Psoas muscle (tissue), 8 donors: ENCODE measurements around the gene LTBP1. TPM values are rescaled to one million over a fixed set of nuclear protein-coding genes. Genes with fewer than 3 reads are reported as not detected.

Source experiments
- ATAC-seq, 4 donors: fragments of 200-7000 bp; cut with Tn5 transposase; one replicate each; pipeline ENCODE4 v1.9.1; 2020; ENCODE audit warnings: moderate library complexity in 3 of 4, mild to moderate bottlenecking in 2 of 4
- DNase-seq, 2 donors: peaks; one replicate each; pipeline ENCODE4 v3.0.0-alpha.2; 2020
- H3K27ac ChIP-seq: fragments of 200-600 bp; one replicate; pipeline ENCODE4 v1.8.0; 2022
- H3K27me3 ChIP-seq, 3 donors: fragments of 200-600 bp in 1 of 3; one replicate each; pipeline versions ENCODE4 v1.6.1 to v1.8.0; 2013 to 2022; ENCODE audit warnings: low read length in 2 of 3, mild to moderate bottlenecking in 2 of 3, moderate library complexity in 1 of 3; ENCODE audit not compliant: insufficient read depth in 3 of 3
- H3K36me3 ChIP-seq, 2 donors: fragments of 200-600 bp in 1 of 2; one replicate each; pipeline versions ENCODE4 v1.6.1 to v1.8.0; 2013 to 2022; ENCODE audit warnings: low read depth in 1 of 2, mild to moderate bottlenecking in 1 of 2, moderate library complexity in 1 of 2; ENCODE audit not compliant: insufficient read depth in 1 of 2
- H3K4me1 ChIP-seq: fragments of 200-600 bp; one replicate; pipeline ENCODE4 v1.8.0; 2022
- H3K4me3 ChIP-seq: fragments of 200-600 bp; one replicate; pipeline ENCODE4 v1.8.0; 2022; ENCODE audit warnings: mild to moderate bottlenecking
- H3K9me3 ChIP-seq: fragments of 200-600 bp; one replicate; pipeline ENCODE4 v1.8.0; 2022
- WGBS, 3 donors: extraction: QIAGEN DNeasy Blood & Tissue Kit; methylation state at CpG; one replicate each; pipeline versions ENCODE4 v1.1.6 to v1.1.7; 2013; 5-methylcytosine and 5-hydroxymethylcytosine counted together
- intact Hi-C, 2 donors: fragments of 100-400 bp; cut with DNase I; formaldehyde crosslinking; loops; one replicate each; pipeline versions ENCODE4 v1.11.0 to v1.14.2; 2022
- polyA plus RNA-seq, 3 donors: library from polyadenylated mRNA; stranded (reverse); fragments of 200-250 nt; gene quantifications; one replicate each; pipeline ENCODE4 v1.2.3, GENCODE V29; 2013
- total RNA-seq, 4 donors: library from RNA; stranded (reverse); fragmentation: NEBNext Ultra II Directional in 2 of 4; extraction: Animal tissue kit (Norgen Biotek cat#: 25700) in 2 of 4; gene quantifications; one replicate each; pipeline versions ENCODE4 v1.2.1 to v1.2.4, GENCODE V29; 2021 to 2023
- TF ChIP-seq, protein P1 (sequence below): fragments of 200-600 bp; IDR thresholded peaks from one replicate; pipeline ENCODE4 v1.8.0; 2022; ENCODE audit warnings: antibody characterized with exemption
- donor health status: healthy with polysubstance abuse.
- donor health status: DM: no; HTN: no; CAD: no; lungs with moderate emphysema.
- donor health status: Bipolar disorder and iron deficiency.
- donor health status: healthy.
- donor health status: DM: yes; HTN: yes; CAD: no.
- donor health status: DM: no; HTN: no; CAD: no.
- donor health status: DM: no; HTN: no; CAD: no.
- donor health status: DM: yes; HTN: yes; CAD: no.

The LTBP1 gene
- total and polyA plus RNA-seq, 7 donors: 5.9 to 26.8 (median 9.5) TPM

DNA sequence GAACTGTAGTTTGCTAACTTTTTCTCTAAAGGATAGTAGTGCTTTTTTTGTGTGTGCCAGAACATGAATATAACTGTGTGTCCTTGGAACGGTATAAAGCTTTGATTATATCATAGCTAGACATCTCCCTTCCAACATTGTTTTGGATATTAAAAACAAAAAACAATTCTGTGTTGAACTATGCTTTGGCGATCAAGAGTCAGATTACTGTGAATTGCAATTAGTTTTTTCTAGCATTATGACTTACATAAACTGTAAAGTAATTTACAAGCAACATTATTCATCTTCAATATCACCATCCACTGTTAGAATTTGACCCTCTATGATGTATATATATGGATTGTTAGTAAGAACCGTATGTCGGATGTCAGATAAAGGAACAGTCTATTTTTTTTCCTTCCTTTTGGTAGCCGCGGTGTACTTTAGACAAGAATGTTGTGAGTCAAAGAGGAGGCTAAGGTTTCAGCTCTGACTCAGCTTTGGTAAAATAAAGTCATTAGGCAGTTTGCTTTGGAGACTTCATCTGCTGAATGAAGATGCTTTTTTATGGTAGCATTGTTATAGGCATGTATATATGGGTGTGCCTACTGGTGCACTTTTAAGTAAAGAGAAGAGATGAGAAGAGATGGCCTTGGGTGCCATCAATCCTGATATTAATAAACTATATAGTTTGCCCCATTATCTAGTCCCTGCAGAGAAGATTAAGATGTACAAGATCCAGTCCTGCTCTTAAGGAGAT is 76.4 kb downstream of the LTBP1 start:
- peaks cover 5% of the 10 kb centered on the region for H3K9me3 ChIP-seq
- DNase-seq: no peak
- 8 to 20% (median 14%) methylated on average over 6 of the region's 6 CpGs for WGBS, 3 donors
- no peaks in the 10 kb centered on the region for H3K27me3 ChIP-seq
- H3K4me3 ChIP-seq: no peak overlapping the region
- peak; percentile 72 to 91 (median 82) for ATAC-seq
- intact Hi-C loops: no loop called here
- peaks cover 33% of the 10 kb centered on the region for H3K4me1 ChIP-seq
- peak overlapping the region; percentile 84 for H3K27ac ChIP-seq
- TF ChIP-seq, protein P1, sequence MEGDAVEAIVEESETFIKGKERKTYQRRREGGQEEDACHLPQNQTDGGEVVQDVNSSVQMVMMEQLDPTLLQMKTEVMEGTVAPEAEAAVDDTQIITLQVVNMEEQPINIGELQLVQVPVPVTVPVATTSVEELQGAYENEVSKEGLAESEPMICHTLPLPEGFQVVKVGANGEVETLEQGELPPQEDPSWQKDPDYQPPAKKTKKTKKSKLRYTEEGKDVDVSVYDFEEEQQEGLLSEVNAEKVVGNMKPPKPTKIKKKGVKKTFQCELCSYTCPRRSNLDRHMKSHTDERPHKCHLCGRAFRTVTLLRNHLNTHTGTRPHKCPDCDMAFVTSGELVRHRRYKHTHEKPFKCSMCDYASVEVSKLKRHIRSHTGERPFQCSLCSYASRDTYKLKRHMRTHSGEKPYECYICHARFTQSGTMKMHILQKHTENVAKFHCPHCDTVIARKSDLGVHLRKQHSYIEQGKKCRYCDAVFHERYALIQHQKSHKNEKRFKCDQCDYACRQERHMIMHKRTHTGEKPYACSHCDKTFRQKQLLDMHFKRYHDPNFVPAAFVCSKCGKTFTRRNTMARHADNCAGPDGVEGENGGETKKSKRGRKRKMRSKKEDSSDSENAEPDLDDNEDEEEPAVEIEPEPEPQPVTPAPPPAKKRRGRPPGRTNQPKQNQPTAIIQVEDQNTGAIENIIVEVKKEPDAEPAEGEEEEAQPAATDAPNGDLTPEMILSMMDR: no peak
- H3K36me3 ChIP-seq: no peaks in the 10 kb centered on the region

DNA sequence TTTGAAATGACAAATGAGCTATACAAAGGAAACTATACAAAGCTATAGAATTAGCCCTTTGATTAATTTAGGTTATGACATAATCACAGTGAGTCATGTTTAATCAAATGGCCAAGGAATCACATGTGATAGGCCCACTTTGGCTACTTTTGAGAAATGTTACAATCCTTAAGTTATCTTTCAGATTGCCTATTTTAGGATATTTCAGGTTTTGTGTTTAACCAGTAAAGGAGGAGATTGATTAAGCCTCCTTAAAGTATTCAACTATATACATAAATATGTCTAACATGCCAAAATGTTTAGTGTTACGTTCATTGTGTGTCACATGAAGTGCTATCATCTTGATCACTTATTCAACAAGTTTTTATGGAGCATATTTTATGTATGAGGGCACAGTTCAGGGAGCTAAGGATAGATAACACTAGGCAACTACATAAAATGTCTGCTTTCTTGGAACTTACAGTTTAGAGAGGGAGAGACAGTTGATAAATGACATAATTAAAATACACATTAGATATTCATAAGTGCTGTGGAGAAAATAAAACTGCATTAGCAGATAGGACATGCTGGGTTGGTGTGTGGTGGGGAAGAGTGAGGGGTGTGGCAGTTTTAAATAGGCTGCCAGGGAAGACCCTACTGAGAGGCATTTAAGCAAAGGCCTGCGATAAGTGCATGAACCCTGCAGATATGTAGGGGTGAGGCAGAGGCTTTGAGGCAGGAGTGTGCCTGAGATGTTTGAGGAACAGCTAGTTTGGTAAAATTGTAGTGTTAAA is 77.2 kb downstream of the LTBP1 start:
- H3K27me3 ChIP-seq: no peaks in the 10 kb centered on the region
- intact Hi-C loops: no loop called here
- peaks cover 33% of the 10 kb centered on the region for H3K4me1 ChIP-seq
- H3K36me3 ChIP-seq: no peaks in the 10 kb centered on the region
- peak overlapping the region; percentile 84 for H3K27ac ChIP-seq
- peaks cover 5% of the 10 kb centered on the region for H3K9me3 ChIP-seq
- TF ChIP-seq, protein P1: no peak
- ATAC-seq (no peak), DNase-seq (no peak)
- H3K4me3 ChIP-seq: no peak overlapping the region
- WGBS, 3 donors: 89 to 100% (median 94%) methylated on average over 2 of the region's 2 CpGs

DNA sequence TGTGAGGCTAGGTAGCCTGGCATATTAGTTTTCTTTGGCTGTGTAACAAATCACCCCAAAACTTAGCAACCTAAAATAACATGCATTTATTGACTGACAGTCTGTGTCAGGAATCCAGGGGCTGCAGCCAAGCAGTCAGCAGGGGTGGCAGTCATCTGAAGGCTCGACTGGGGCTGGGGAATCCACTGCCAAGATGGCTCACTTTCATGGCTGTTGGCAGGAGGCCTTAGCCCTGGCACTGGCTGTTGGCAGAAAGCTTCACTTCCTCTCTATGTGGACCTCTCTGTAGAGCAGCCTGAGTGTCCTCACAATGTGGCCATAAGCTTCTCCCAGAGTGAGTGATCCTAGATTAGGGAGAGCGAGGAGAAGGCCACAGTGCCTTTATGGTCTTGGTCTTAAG is 78.0 kb downstream of the LTBP1 start:
- ATAC-seq (no peak), DNase-seq (no peak)
- H3K4me3 ChIP-seq: no peak overlapping the region
- TF ChIP-seq, protein P1: no peak
- H3K36me3 ChIP-seq: no peaks in the 10 kb centered on the region
- H3K4me1 ChIP-seq: peaks cover 33% of the 10 kb centered on the region
- WGBS, 3 donors: 62 to 80% (median 75%) methylated on average over 2 of the region's 2 CpGs
- H3K27ac ChIP-seq: no peak overlapping the region
- intact Hi-C loops: loop anchor here in 1 of 2 donors (5.0 kb wide), 1 partner anchor 77 kb away; the partner anchor contains the start of gene LTBP1
- H3K27me3 ChIP-seq: no peaks in the 10 kb centered on the region
- peaks cover 5% of the 10 kb centered on the region for H3K9me3 ChIP-seq

DNA sequence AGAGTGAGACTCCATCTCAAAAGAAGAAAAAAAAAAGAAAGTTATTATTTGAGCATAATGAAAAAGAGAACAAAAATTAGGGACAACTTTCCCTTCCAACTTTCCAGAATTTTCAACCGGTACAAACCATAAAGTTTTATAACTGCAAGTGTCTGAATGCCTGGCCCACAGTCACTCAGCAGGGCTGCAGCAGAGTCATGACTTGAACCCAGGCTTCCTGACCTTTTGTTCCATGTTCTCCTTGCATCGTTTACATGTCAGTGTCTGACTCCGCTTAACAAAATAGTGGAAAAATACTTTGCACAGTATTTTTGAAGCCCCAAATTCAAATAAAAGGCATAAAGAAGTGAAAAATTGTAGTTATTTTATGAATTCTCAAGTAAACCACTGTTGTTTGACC is 82.7 kb downstream of the LTBP1 start:
- Histone ChIP-seq H3K27me3 (no peaks in the 10 kb centered on the region), H3K4me1 (peaks cover 5% of the 10 kb centered on the region), H3K36me3 (no peaks in the 10 kb centered on the region), H3K9me3 (peaks cover 5% of the 10 kb centered on the region), H3K27ac (no peak overlapping the region), H3K4me3 (no peak overlapping the region)
- 68 to 85% (median 81%) methylated on average over 3 of the region's 3 CpGs for WGBS, 3 donors
- ATAC-seq: no peak
- DNase-seq: no peak
- intact Hi-C loops: loop anchor here in 1 of 2 donors (5.0 kb wide), 1 partner anchor 82 kb away; the partner anchor contains the start of gene LTBP1
- TF ChIP-seq, protein P1: no peak
